BLaER1 treated with 17β-estradiol and CSF1 and Interleukin-3, amounts not matched to agents 10 nM and 100 nM (cell line): ENCODE results near the gene CTSE.
A peak's percentile ranks its signal among the peaks of the same experiment; 100 is the strongest.

Source experiments
- H3K27ac ChIP-seq, 11 experiments: shearing (Covaris generic); formaldehyde crosslinking; 2 replicates each; pipeline ENCODE4 v1.8.1; 2022
- H3K27me3 ChIP-seq, 11 experiments: shearing (Covaris generic); formaldehyde crosslinking; 2 replicates each; pipeline ENCODE4 v1.8.1; 2022
- H3K36me3 ChIP-seq, 11 experiments: shearing (Covaris generic); formaldehyde crosslinking; 2 replicates each; pipeline ENCODE4 v1.8.1; 2022
- H3K4me1 ChIP-seq, 10 experiments: shearing (Covaris generic); formaldehyde crosslinking; 2 replicates each; pipeline ENCODE4 v1.8.1; 2022
- H3K4me2 ChIP-seq, 11 experiments: shearing (Covaris generic); formaldehyde crosslinking; 2 replicates each; pipeline ENCODE4 v1.8.1; 2022
- H3K4me3 ChIP-seq, 10 experiments: shearing (Covaris generic); formaldehyde crosslinking; 2 replicates each; pipeline ENCODE4 v1.8.1; 2022
- H3K9ac ChIP-seq, 11 experiments: shearing (Covaris generic); formaldehyde crosslinking; 2 replicates each; pipeline ENCODE4 v1.8.1; 2022
- H3K9me3 ChIP-seq, 11 experiments: shearing (Covaris generic); formaldehyde crosslinking; replicated peaks in 1 of 11; 2 replicates each; pipeline ENCODE4 v1.8.1; 2022
- H4K20me1 ChIP-seq, 11 experiments: shearing (Covaris generic); formaldehyde crosslinking; 2 replicates each; pipeline ENCODE4 v1.8.1; 2022
- Cebpa-rat ChIP-seq, 11 experiments: shearing (Covaris generic); IDR thresholded peaks; 2 replicates each; pipeline ENCODE4 v1.8.1; 2022

CTSE gene

GRCh38 chr1:205970486-205970885 is 53.2 kb downstream of the CTSE start:
- Histone ChIP-seq H3K27me3 (no peaks in the 10 kb centered on the region), H3K4me2 (peak overlapping the region in 8 of 11 experiments; percentile 8 to 74 (median 42); a peak in 14 of 22 replicates), H3K9me3 (no peaks in the 10 kb centered on the region), H3K4me3 (no peak overlapping the region), H3K4me1 (peaks cover 3 to 51% (median 37%) of the 10 kb centered on the region in 10 experiments; a peak in 19 of 20 replicates), H4K20me1 (no peaks in the 10 kb centered on the region), H3K36me3 (no peaks in the 10 kb centered on the region), H3K9ac (no peak overlapping the region), H3K27ac (no peak overlapping the region)
- TF ChIP-seq Cebpa-rat (IDR thresholded peaks at IDR 0.05), result no peak

GRCh38 chr1:205969229-205969628 is 54.5 kb downstream of the CTSE start:
- peaks cover under 1 to 55% (median 40%) of the 10 kb centered on the region in 10 experiments; a peak in 18 of 20 replicates for H3K4me1 ChIP-seq
- no peak overlapping the region for H3K27ac ChIP-seq

GRCh38 chr1:205967554-205968335 is 56.0 kb downstream of the CTSE start:
- Histone ChIP-seq H3K36me3 (no peaks in the 10 kb centered on the region), H3K9ac (no peak overlapping the region), H3K27me3 (no peaks in the 10 kb centered on the region), H3K4me3 (no peak overlapping the region), H3K9me3 (no peaks in the 10 kb centered on the region), H3K27ac (no peak overlapping the region), H4K20me1 (no peaks in the 10 kb centered on the region), H3K4me2 (peak overlapping the region in 7 of 11 experiments; percentile 19 to 51 (median 44); a peak in 12 of 22 replicates), H3K4me1 (peaks cover 15 to 57% (median 45%) of the 10 kb centered on the region in 10 experiments)
- TF ChIP-seq Cebpa-rat (IDR thresholded peaks at IDR 0.05), result no peak

More at GRCh38 chr1:205969229-205969628, 54.5 kb downstream of the CTSE start:
- H3K36me3 ChIP-seq, result no peaks in the 10 kb centered on the region
- H3K9ac ChIP-seq, result no peak overlapping the region
- H3K27me3 ChIP-seq, result no peaks in the 10 kb centered on the region
- H3K4me2 ChIP-seq, result no peak overlapping the region
- no peak overlapping the region for H3K4me3 ChIP-seq
- H3K9me3 ChIP-seq, result no peaks in the 10 kb centered on the region
- no peaks in the 10 kb centered on the region for H4K20me1 ChIP-seq
- TF ChIP-seq Cebpa-rat (IDR thresholded peaks at IDR 0.05), result no peak

- H3K4me1 ChIP-seq, result peaks cover 36 to 58% (median 50%) of the 10 kb centered on the region in 10 experiments
- H3K4me2 ChIP-seq, result peak overlapping the region in 9 of 11 experiments; percentile 8 to 56 (median 42); a peak in 14 of 22 replicates
- H3K9me3 ChIP-seq, result no peaks in the 10 kb centered on the region
- TF ChIP-seq Cebpa-rat (IDR thresholded peaks at IDR 0.05), result no peak
- no peaks in the 10 kb centered on the region for H3K27me3 ChIP-seq
- H3K36me3 ChIP-seq, result no peaks in the 10 kb centered on the region
- no peak overlapping the region for H3K9ac ChIP-seq
- H3K27ac ChIP-seq, result no peak overlapping the region
- no peaks in the 10 kb centered on the region for H4K20me1 ChIP-seq
- no peak overlapping the region for H3K4me3 ChIP-seq
Observed at GRCh38 chr1:205965036-205965884, 58.4 kb downstream of the CTSE start.

- Histone ChIP-seq H3K9me3 (no peaks in the 10 kb centered on the region), H3K4me2 (peak overlapping the region in 7 of 11 experiments; percentile 13 to 81 (median 62); a peak in 11 of 22 replicates)
- TF ChIP-seq Cebpa-rat (IDR thresholded peaks at IDR 0.05), result no peak
Observed at GRCh38 chr1:205963352-205964155, 60.1 kb downstream of the CTSE start.

GRCh38 chr1:205962821-205963221 is 60.9 kb downstream of the CTSE start:
- H3K36me3 ChIP-seq, result no peaks in the 10 kb centered on the region
- H3K9ac ChIP-seq, result no peak overlapping the region
- no peaks in the 10 kb centered on the region for H4K20me1 ChIP-seq
- no peaks in the 10 kb centered on the region for H3K9me3 ChIP-seq
- peak overlapping the region; percentile 13 to 81 (median 61); a peak in 19 of 22 replicates for H3K4me2 ChIP-seq
- no peak overlapping the region for H3K4me3 ChIP-seq
- H3K4me1 ChIP-seq, result peaks cover 36 to 56% (median 48%) of the 10 kb centered on the region in 10 experiments
- H3K27ac ChIP-seq, result no peak overlapping the region
- TF ChIP-seq Cebpa-rat (IDR thresholded peaks at IDR 0.05), result no peak
- no peaks in the 10 kb centered on the region for H3K27me3 ChIP-seq

More at GRCh38 chr1:205963352-205964155, 60.1 kb downstream of the CTSE start:
- Histone ChIP-seq H4K20me1 (no peaks in the 10 kb centered on the region), H3K4me1 (peaks cover 36 to 57% (median 49%) of the 10 kb centered on the region in 10 experiments), H3K4me3 (no peak overlapping the region), H3K27me3 (no peaks in the 10 kb centered on the region), H3K36me3 (no peaks in the 10 kb centered on the region), H3K27ac (no peak overlapping the region), H3K9ac (no peak overlapping the region)

- H3K27me3 ChIP-seq, result no peaks in the 10 kb centered on the region
- no peak overlapping the region; a peak in 1 of 22 replicates for H3K9ac ChIP-seq
- H3K9me3 ChIP-seq, result no peaks in the 10 kb centered on the region
- H3K36me3 ChIP-seq, result no peaks in the 10 kb centered on the region
- H3K4me2 ChIP-seq, result peak overlapping the region; percentile 42 to 81 (median 61)
- H3K4me1 ChIP-seq, result peaks cover 36 to 51% (median 43%) of the 10 kb centered on the region in 10 experiments
- H4K20me1 ChIP-seq, result no peaks in the 10 kb centered on the region
- no peak for TF ChIP-seq Cebpa-rat (IDR thresholded peaks at IDR 0.05)
- H3K4me3 ChIP-seq, result no peak overlapping the region
- peak overlapping the region in 2 of 11 experiments; percentile 6 to 32; a peak in 3 of 22 replicates for H3K27ac ChIP-seq
Observed at GRCh38 chr1:205961991-205962820, 61.5 kb downstream of the CTSE start.

GRCh38 chr1:205961405-205961804 is 62.3 kb downstream of the CTSE start:
- Histone ChIP-seq H3K4me2 (peak overlapping the region; percentile 42 to 81 (median 61)), H3K4me3 (no peak overlapping the region), H3K4me1 (peaks cover 42 to 55% (median 47%) of the 10 kb centered on the region in 10 experiments), H3K36me3 (no peaks in the 10 kb centered on the region), H3K27me3 (no peaks in the 10 kb centered on the region), H3K9ac (peak overlapping the region in 1 of 11 experiments; percentile 16; a peak in 1 of 22 replicates), H3K9me3 (no peaks in the 10 kb centered on the region), H3K27ac (peak overlapping the region in 5 of 11 experiments; percentile 12 to 32 (median 14); a peak in 5 of 22 replicates), H4K20me1 (no peaks in the 10 kb centered on the region)
- TF ChIP-seq Cebpa-rat (IDR thresholded peaks at IDR 0.05), result no peak
